Stomach (tissue), 9 donors: ENCODE data around the gene NRN1L. TPM values are rescaled to one million over a fixed set of nuclear protein-coding genes. Genes with fewer than 3 reads are reported as not detected.

Source experiments
- DNase-seq, 2 donors: peaks; one replicate each; pipeline versions ENCODE4 v3.0.0 to v3.0.0-alpha.2; 2013 to 2019
- H3K27ac ChIP-seq, 5 donors: fragments of 200-600 bp in 4 of 5; sonication (generic) in 4 of 5; one replicate each; pipeline ENCODE4 v1.5.1; 2013 to 2019; ENCODE audit warnings: mild to moderate bottlenecking in 1 of 5, moderate library complexity in 1 of 5
- H3K27me3 ChIP-seq, 3 donors: fragments of 200-600 bp; sonication (generic); one replicate each; pipeline ENCODE4 v1.5.1; 2017 to 2019; ENCODE audit warnings: mixed run types in 1 of 3
- H3K36me3 ChIP-seq, 4 donors: fragments of 200-600 bp; sonication (generic); 1 replicate in 3 of 4; 2 replicates in 1 of 4; pipeline ENCODE4 v1.5.1; 2016 to 2019
- H3K4me1 ChIP-seq, 4 donors: fragments of 200-600 bp; sonication (generic); one replicate each; pipeline ENCODE4 v1.5.1; 2016 to 2019
- H3K4me3 ChIP-seq, 4 donors: fragments of 200-600 bp; sonication (generic) in 3 of 4; one replicate each; pipeline ENCODE4 v1.5.1; 2016 to 2019; ENCODE audit warnings: mild to moderate bottlenecking in 1 of 4
- H3K9me3 ChIP-seq, 4 donors: fragments of 200-600 bp; sonication (generic); one replicate each; pipeline ENCODE4 v1.5.1; 2016 to 2019
- CTCF ChIP-seq, 7 experiments: fragments of 450-650 bp in 4 of 7; fragments of 200-600 bp in 3 of 7; sonication (generic) in 3 of 7; IDR thresholded peaks; one replicate each; pipeline ENCODE4 v1.5.1; 2016 to 2019; ENCODE audit warnings: antibody characterized with exemption in 7 of 7, control low read depth in 2 of 7, mild to moderate bottlenecking in 1 of 7
- EP300 ChIP-seq: sonication (generic); formaldehyde crosslinking; IDR thresholded peaks from one replicate; pipeline ENCODE4 v1.6.1; 2017; ENCODE audit warnings: antibody characterized with exemption
- POLR2A ChIP-seq, 4 donors: fragments of 450-650 bp; IDR thresholded peaks; one replicate each; pipeline ENCODE4 v1.6.1; 2016; ENCODE audit warnings: antibody characterized with exemption in 4 of 4, control low read depth in 2 of 4, mild to moderate bottlenecking in 1 of 4, moderate library complexity in 1 of 4
- POLR2AphosphoS5 ChIP-seq, 3 donors: sonication (generic); formaldehyde crosslinking; IDR thresholded peaks; one replicate each; pipeline ENCODE4 v1.6.1; 2016; ENCODE audit warnings: antibody characterized with exemption in 3 of 3
- WGBS, 5 donors: extraction: QIAGEN DNeasy Blood & Tissue Kit in 3 of 5; methylation state at CpG; one replicate each; pipeline versions ENCODE4 v1.1.5 to v1.1.7; 2013 to 2018; 5-methylcytosine and 5-hydroxymethylcytosine counted together
- intact Hi-C: fragments of 100-400 bp; cut with DNase I; formaldehyde crosslinking; loops from one replicate; pipeline ENCODE4 v1.15.1; 2023; ENCODE audit warnings: low total_unique reads
- polyA plus RNA-seq, 3 donors: library from polyadenylated mRNA; stranded (reverse); fragments of 200-250 nt; gene quantifications; one replicate each; pipeline ENCODE4 v1.2.3, GENCODE V29; 2013
- total RNA-seq, 5 donors: library from RNA; depleted of rRNA; stranded (reverse); fragments of >200 nt; gene quantifications; one replicate each; pipeline versions ENCODE4 v1.1.0 to v1.2.3, GENCODE V29; 2014 to 2016
- donor health status: healthy with polysubstance abuse.
- donor health status: Bipolar disorder and iron deficiency.
- donor health status: healthy.

NRN1L gene
- total and polyA plus RNA-seq, 8 donors, result 2.0 to 2.7 TPM; not detected in 6

- Histone ChIP-seq H3K27ac (no peak overlapping the region), H3K27me3 (no peaks in the 10 kb centered on the region), H3K9me3 (no peaks in the 10 kb centered on the region), H3K4me1 (peaks cover 12 to 30% (median 14%) of the 10 kb centered on the region in 4 donors), H3K36me3 (peaks cover 15 to 81% (median 68%) of the 10 kb centered on the region in 4 donors), H3K4me3 (no peak overlapping the region)
- intact Hi-C loops, result loop anchor here (5.0 kb wide), 1 partner anchor 46 kb away; the partner anchor contains the start of gene NRN1L
- TF ChIP-seq CTCF (IDR thresholded peaks at IDR 0.05) (no peak), POLR2A (IDR thresholded peaks at IDR 0.05) (no peak), EP300 (no peak), POLR2AphosphoS5 (IDR thresholded peaks at IDR 0.05) (no peak)
- no peak for DNase-seq
- WGBS, 5 donors, result 75 to 80% (median 76%) methylated on average over 7 of the region's 7 CpGs
Measured at GRCh38 chr16:67928147-67928546, 43.5 kb downstream of the NRN1L start.

GRCh38 chr16:67928561-67929364, 44.1 kb downstream of the NRN1L start:
- TF ChIP-seq POLR2A (IDR thresholded peaks at IDR 0.05) (no peak), CTCF (IDR thresholded peaks at IDR 0.05) (peak in 5 of 7 experiments; percentile 71 to 90 (median 80)), EP300 (no peak), POLR2AphosphoS5 (IDR thresholded peaks at IDR 0.05) (peak in 1 of 3 donors; percentile 69)
- intact Hi-C loops, result loop anchor here (5.0 kb wide), 1 partner anchor 46 kb away; the partner anchor contains the start of gene NRN1L
- WGBS, 5 donors, result 48 to 54% (median 50%) methylated on average over 11 to 16 of the region's 16 CpGs
- H3K9me3 ChIP-seq, result no peaks in the 10 kb centered on the region
- no peak overlapping the region for H3K27ac ChIP-seq
- no peak overlapping the region for H3K4me3 ChIP-seq
- peak; percentile 76 to 88 for DNase-seq
- H3K27me3 ChIP-seq, result no peaks in the 10 kb centered on the region
- peaks cover 12 to 80% (median 66%) of the 10 kb centered on the region in 4 donors for H3K36me3 ChIP-seq
- peaks cover 12 to 24% (median 14%) of the 10 kb centered on the region in 4 donors for H3K4me1 ChIP-seq

GRCh38 chr16:67930191-67930590, 45.5 kb downstream of the NRN1L start:
- WGBS, 5 donors, result 91 to 99% (median 94%) methylated on average over 11 to 14 of the region's 14 CpGs
- no peaks in the 10 kb centered on the region for H3K9me3 ChIP-seq
- H3K4me1 ChIP-seq, result peaks cover 23 to 34% (median 24%) of the 10 kb centered on the region in 4 donors
- no peaks in the 10 kb centered on the region for H3K27me3 ChIP-seq
- peaks cover 15 to 88% (median 68%) of the 10 kb centered on the region in 4 donors for H3K36me3 ChIP-seq
- H3K4me3 ChIP-seq, result no peak overlapping the region
- H3K27ac ChIP-seq, result no peak overlapping the region
- DNase-seq, result no peak
- intact Hi-C loops, result loop anchor here (10.0 kb wide), 1 partner anchor 105 kb away; no protein-coding TSS in a partner anchor
- no peak for TF ChIP-seq POLR2A (IDR thresholded peaks at IDR 0.05)
- no peak for TF ChIP-seq EP300
- no peak for TF ChIP-seq CTCF (IDR thresholded peaks at IDR 0.05)
- no peak for TF ChIP-seq POLR2AphosphoS5 (IDR thresholded peaks at IDR 0.05)

GRCh38 chr16:67930678-67931211, 46.1 kb downstream of the NRN1L start:
- peaks cover 23 to 32% (median 25%) of the 10 kb centered on the region in 4 donors for H3K4me1 ChIP-seq
- WGBS, 5 donors, result 93 to 95% (median 94%) methylated on average over 15 to 17 of the region's 17 CpGs
- intact Hi-C loops, result loop anchor here (10.0 kb wide), 1 partner anchor 106 kb away; no protein-coding TSS in a partner anchor
- H3K36me3 ChIP-seq, result peaks cover 15 to 84% (median 68%) of the 10 kb centered on the region in 4 donors
- no peaks in the 10 kb centered on the region for H3K9me3 ChIP-seq
- TF ChIP-seq EP300 (no peak), POLR2A (IDR thresholded peaks at IDR 0.05) (no peak), CTCF (IDR thresholded peaks at IDR 0.05) (no peak), POLR2AphosphoS5 (IDR thresholded peaks at IDR 0.05) (no peak)
- H3K27ac ChIP-seq, result no peak overlapping the region
- H3K27me3 ChIP-seq, result no peaks in the 10 kb centered on the region
- DNase-seq, result no peak
- no peak overlapping the region for H3K4me3 ChIP-seq
